Left ventricle myocardium inferior (tissue), 1 donor: ENCODE results near the gene HAUS5. TPM values are rescaled to one million over a fixed set of nuclear protein-coding genes. Genes with fewer than 3 reads are reported as not detected.
A peak's percentile ranks its signal among the peaks of the same experiment; 100 is the strongest.

Experiments used
- DNase-seq: peaks from one replicate; pipeline ENCODE4 v3.0.0-alpha.2; 2020
- H3K27ac ChIP-seq: fragments of 200-600 bp; replicated peaks from 2 replicates; pipeline ENCODE4 v1.8.0; 2021
- H3K27me3 ChIP-seq: fragments of 200-600 bp; 2 replicates; pipeline ENCODE4 v1.8.0; 2021; ENCODE audit warnings: low read depth
- H3K36me3 ChIP-seq: fragments of 200-600 bp; 2 replicates; pipeline ENCODE4 v1.8.0; 2021
- H3K4me1 ChIP-seq: fragments of 200-600 bp; 2 replicates; pipeline ENCODE4 v1.8.0; 2021
- H3K4me3 ChIP-seq: fragments of 200-600 bp; 2 replicates; pipeline ENCODE4 v1.8.0; 2021; ENCODE audit warnings: mild to moderate bottlenecking, moderate library complexity
- H3K9me3 ChIP-seq: fragments of 200-600 bp; replicated peaks from 2 replicates; pipeline ENCODE4 v1.8.0; 2021
- CTCF ChIP-seq: fragments of 200-600 bp; IDR thresholded peaks from 2 replicates; pipeline ENCODE4 v1.8.0; 2021; ENCODE audit warnings: antibody characterized with exemption, mild to moderate bottlenecking, borderline replicate concordance
- intact Hi-C: fragments of 100-400 bp; cut with micrococcal nuclease; formaldehyde crosslinking; loops from one replicate; pipeline ENCODE4 v1.11.0; 2022
- total RNA-seq: library from RNA; stranded (reverse); fragmentation: NEBNext Ultra II Directional; extraction: Animal tissue kit (Norgen Biotek cat#: 25700); gene quantifications from one replicate; pipeline ENCODE4 v1.2.1, GENCODE V29; 2021
- donor health status: DM: no; HTN: yes; CAD: no; lungs with severe emphysema.

Gene HAUS5
- total RNA-seq, 1 donor from 2014 or later, result 3.7 TPM

- Histone ChIP-seq H3K27me3 (peaks cover 4% of the 10 kb centered on the region), H3K4me1 (peaks cover 14% of the 10 kb centered on the region), H3K4me3 (no peak overlapping the region), H3K36me3 (no peaks in the 10 kb centered on the region), H3K9me3 (peaks cover 22% of the 10 kb centered on the region), H3K27ac (no peak overlapping the region)
- no peak for TF ChIP-seq CTCF
- no peak for DNase-seq
- intact Hi-C loops, result no loop called here
Observed at GRCh38 chr19:35608251-35608650, 4.3 kb upstream of the HAUS5 start.

- DNase-seq, result no peak
- intact Hi-C loops, result no loop called here
- H3K4me1 ChIP-seq, result peaks cover 15% of the 10 kb centered on the region
- H3K4me3 ChIP-seq, result no peak overlapping the region
- H3K27me3 ChIP-seq, result no peaks in the 10 kb centered on the region
- H3K27ac ChIP-seq, result no peak overlapping the region
- H3K36me3 ChIP-seq, result no peaks in the 10 kb centered on the region
- no peak for TF ChIP-seq CTCF
- H3K9me3 ChIP-seq, result peaks cover 22% of the 10 kb centered on the region
Observed at GRCh38 chr19:35609851-35610353, 2.6 kb upstream of the HAUS5 start.

GRCh38 chr19:35612224-35612558 lies 344 bp upstream of the HAUS5 start:
- DNase-seq, result no peak
- Histone ChIP-seq H3K4me1 (peaks cover 15% of the 10 kb centered on the region), H3K36me3 (no peaks in the 10 kb centered on the region), H3K4me3 (peak overlapping the region; percentile 80), H3K27ac (peak overlapping the region; percentile 63), H3K9me3 (peaks cover 16% of the 10 kb centered on the region), H3K27me3 (no peaks in the 10 kb centered on the region)
- TF ChIP-seq CTCF, result no peak
- intact Hi-C loops, result no loop called here

- H3K4me3 ChIP-seq, result no peak overlapping the region
- intact Hi-C loops, result no loop called here
- no peaks in the 10 kb centered on the region for H3K27me3 ChIP-seq
- H3K36me3 ChIP-seq, result no peaks in the 10 kb centered on the region
- no peak for TF ChIP-seq CTCF
- no peak for DNase-seq
- H3K9me3 ChIP-seq, result peaks cover 2% of the 10 kb centered on the region
- H3K4me1 ChIP-seq, result peaks cover 15% of the 10 kb centered on the region
- no peak overlapping the region for H3K27ac ChIP-seq
Observed at GRCh38 chr19:35613574-35613973, 1.0 kb downstream of the HAUS5 start.

- no peak overlapping the region for H3K4me3 ChIP-seq
- H3K36me3 ChIP-seq, result no peaks in the 10 kb centered on the region
- TF ChIP-seq CTCF, result no peak
- intact Hi-C loops, result no loop called here
- DNase-seq, result no peak
- H3K27me3 ChIP-seq, result no peaks in the 10 kb centered on the region
- H3K27ac ChIP-seq, result no peak overlapping the region
- H3K4me1 ChIP-seq, result peaks cover 15% of the 10 kb centered on the region
- no peaks in the 10 kb centered on the region for H3K9me3 ChIP-seq
Observed at GRCh38 chr19:35615036-35615435, 2.5 kb downstream of the HAUS5 start.

GRCh38 chr19:35618857-35619256 lies 6.3 kb downstream of the HAUS5 start:
- H3K27me3 ChIP-seq, result no peaks in the 10 kb centered on the region
- DNase-seq, result no peak
- intact Hi-C loops, result no loop called here
- H3K36me3 ChIP-seq, result no peaks in the 10 kb centered on the region
- H3K4me3 ChIP-seq, result no peak overlapping the region
- TF ChIP-seq CTCF, result no peak
- no peak overlapping the region for H3K27ac ChIP-seq
- no peaks in the 10 kb centered on the region for H3K4me1 ChIP-seq
- no peaks in the 10 kb centered on the region for H3K9me3 ChIP-seq
